Stimulated activated CD4-positive, alpha-beta T cell treated with anti-CD3 and anti-CD28 coated beads, Interleukin-12 subunit alpha, Interleukin-12 subunit beta, amount 100 ng/mL, for 48 hours (primary cell): ENCODE measurements around the gene CD300LD.

Source experiments
- DNase-seq, 3 donors: peaks; one replicate each; pipeline ENCODE4 v3.0.0-alpha.2; 2020; ENCODE audit warnings: low read depth in 2 of 3, low spot score in 1 of 3

The CD300LD gene

DNA sequence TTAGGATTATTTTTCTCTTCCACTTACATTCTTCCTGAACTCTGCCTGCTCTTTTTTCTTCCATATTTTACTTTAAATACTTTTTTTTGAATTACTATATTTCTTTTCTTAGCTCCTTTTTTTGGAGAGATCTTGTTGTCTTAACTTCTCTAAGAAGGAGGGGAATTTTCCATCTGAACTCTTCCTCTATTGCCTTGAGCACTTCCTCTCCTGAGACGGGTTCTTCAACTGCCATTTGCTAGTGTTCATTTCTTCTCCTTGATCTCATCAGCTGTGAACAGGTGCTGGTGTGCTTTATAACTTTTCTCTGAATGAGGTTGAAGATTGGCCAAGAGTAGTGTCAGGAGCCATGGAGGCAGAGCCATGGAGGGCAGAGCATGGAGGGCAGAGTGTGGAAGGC is 15.1 kb upstream of the CD300LD start:
- no peak for DNase-seq

DNA sequence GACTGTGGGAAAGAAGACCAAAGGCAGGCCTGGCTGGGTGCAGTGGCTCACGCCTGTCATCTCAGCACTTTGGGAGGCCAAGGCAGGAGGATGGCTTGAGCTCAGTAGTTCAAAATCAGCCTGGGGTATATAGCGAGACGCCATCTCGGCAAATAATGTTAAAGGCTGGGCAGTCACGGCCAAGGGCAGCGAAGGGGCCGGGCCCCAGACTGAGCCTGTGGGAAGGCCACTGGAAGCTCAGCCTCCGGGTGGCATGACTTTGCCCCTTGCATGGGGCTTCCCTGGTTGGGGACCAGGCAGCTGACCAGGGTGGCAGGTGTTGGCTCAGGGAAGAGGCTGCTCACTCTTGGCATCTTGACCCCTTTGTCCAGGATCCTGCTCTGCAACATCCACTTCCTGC is 14.0 kb upstream of the CD300LD start:
- DNase-seq = no peak

DNA sequence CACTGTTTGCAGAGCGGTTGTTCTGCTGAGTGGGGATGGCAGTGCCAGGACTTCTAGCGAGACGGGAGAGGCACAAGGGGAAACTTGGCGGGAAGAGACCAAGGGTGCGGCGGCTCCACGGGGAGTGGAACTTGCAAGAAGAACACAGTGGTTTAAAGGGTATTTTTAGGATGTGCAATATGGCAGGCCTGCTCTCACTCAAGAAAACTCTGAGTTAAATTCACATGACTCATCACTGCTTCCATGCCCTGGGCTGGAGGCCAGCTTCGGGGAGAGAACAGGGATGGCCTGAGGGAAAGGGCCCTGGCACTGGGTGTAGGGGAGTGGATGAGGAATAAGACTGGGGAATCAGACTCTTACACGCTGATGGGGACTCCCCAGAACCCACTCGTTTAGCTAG is 13.3 kb upstream of the CD300LD start:
- no peak for DNase-seq

DNA sequence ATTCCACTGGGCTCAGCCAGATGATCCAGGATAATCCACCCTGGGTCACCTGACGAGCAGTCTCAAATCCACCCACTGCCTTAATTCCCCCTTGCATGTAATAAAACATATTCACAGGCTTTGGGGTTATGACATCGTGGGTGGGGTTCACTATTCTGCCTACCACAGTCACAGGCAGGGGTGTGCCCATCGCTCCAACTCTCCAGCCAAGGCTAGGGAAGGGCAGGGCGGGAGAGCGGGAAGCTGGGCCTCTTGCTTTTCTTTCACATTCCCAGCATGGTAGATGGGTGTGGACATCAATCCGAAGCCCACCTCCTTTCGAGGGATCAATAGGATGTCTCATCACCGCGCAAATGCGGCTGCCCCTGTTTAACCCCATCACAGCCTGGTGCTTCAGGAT is 12.7 kb upstream of the CD300LD start:
- no peak for DNase-seq

DNA sequence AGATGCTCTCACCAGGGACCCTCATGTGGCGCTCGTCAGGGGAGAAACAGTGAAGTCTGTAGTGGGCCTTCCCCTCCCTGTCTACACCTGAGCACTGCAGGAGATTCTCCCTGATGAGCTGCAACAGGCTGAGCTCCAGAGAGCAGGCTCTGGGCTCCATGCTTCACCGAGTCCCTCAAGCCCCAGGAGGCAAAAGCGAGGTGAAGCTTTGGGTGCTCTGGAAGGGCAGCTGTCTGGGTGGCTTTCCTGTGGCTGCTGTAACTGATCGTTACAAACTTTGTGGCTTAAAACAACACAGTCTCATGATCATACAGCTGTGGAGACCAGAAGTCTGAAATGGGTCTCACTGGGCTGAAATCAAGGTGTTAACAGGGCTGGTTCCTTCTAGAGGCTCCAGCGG is 12.1 kb upstream of the CD300LD start:
- DNase-seq = no peak

DNA sequence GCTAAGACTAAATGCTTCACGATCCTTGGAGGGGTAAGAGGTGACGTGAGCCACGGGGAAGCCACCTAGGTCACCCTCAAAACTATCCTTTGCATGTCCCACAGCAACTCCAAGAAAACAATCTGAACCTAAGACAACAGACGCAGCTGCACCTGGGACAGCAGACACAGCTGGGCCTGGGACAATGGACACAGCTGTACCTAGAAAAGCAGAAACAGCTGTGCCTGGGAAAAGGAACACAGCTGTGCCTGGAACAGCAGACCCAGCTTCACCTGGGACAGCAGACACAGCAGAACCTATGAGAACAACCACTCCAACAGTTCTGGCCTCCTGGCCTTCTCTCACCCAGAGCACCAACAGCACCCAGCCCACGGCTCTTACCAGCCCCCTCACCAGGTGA is 11.7 kb upstream of the CD300LD start:
- DNase-seq = no peak

DNA sequence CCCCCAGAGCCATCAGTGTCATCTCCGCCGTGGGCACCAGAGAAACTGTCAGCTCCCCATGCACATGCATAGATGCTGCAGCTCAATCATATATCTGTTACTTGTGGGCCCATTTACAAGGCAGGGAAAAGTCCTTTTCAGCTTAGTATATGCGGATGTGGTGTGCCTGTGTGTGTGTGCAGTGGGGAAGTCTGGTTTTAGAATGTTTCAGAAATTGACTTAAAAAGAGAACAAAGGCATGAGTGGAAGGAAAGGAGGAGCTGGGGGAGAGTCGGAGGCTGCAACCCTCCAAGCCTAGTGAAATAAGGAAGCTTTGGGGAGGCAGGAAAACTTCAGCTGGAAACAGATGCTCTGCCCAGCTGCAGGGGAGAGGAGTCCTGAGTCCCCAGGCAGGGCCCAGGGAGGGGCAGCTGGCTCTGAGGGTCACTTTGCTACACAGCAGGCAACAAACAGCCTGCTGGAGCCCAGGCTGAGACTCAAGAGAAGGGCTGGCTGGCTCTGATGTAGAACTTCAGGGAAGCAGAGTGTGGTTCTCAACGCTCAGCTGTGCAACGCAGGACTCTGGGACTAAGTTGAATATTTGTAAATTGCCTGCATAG is 11.1 kb upstream of the CD300LD start:
- no peak for DNase-seq

DNA sequence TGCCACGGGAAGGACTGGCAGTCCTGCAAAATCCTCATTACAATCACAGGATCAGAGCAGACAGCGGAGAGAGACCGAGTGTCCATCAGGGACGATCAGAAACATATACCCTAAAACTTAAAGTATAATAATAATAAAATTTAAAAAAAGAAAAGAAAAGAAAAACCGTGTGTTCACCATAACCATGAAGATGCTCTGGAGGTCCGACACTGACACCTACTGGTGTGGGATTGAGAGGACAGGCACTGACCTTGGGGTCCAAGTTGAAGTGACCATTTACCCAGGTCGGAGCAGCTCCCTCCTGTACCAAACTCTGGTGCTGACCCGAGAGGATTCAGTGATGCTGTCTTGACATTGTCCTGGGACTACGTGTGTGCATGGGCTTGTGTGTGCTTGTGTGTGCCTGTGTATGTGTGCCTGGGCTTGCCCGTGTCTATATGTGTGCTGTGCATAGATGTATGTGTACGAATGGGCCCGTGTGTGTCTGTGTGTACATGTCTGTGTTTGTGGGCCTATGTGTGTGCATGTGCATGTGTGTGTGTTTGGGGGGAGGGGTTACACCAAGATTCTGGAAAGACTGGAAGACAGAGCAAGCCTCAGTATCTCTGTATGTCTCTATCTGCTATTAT is 10.0 kb upstream of the CD300LD start:
- peak in 2 of 3 donors; percentile 21 to 42 for DNase-seq

DNA sequence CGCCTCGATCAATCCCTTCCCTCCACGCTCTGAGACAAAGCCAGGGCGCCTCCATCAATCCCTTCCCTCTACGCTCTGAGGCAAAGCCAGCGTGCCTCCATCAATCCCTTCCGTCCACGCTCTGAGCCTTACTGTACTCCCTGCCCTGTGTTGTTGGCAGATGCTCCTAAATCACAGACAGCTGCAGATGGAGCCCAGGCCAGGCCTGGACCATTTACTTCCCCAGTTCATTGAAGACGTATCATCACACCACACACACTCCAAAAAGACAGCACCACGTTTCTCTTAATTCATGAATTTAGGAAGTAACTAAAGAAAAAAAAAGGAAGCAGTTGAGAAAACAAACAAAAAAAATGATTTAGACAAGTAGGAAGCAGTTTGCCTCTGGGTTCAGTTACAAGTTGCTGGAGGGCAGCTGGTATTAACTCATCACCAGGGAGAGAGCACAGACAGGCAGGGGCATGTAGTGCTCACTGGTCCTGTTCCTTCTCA is 7.4 kb upstream of the CD300LD start:
- no peak for DNase-seq

DNA sequence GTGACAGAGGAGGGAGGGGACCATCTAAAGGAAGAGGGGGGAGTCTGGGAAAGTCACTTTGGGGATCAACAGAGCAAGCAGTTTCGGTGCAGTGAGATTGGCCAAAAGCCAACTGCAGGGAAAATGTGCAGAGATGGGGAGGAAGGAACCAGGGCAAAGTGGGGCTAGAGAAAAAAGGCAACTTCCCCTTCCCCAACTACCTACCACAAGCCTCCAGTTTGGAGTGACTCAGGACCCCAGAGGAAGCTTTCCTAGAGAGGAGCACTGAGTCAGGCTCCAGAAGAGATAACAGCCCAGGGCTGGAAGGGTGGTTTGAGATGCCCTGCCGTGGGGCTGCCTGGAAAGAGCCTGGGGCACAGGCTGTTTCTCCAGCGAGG is 6.9 kb upstream of the CD300LD start:
- DNase-seq = no peak

DNA sequence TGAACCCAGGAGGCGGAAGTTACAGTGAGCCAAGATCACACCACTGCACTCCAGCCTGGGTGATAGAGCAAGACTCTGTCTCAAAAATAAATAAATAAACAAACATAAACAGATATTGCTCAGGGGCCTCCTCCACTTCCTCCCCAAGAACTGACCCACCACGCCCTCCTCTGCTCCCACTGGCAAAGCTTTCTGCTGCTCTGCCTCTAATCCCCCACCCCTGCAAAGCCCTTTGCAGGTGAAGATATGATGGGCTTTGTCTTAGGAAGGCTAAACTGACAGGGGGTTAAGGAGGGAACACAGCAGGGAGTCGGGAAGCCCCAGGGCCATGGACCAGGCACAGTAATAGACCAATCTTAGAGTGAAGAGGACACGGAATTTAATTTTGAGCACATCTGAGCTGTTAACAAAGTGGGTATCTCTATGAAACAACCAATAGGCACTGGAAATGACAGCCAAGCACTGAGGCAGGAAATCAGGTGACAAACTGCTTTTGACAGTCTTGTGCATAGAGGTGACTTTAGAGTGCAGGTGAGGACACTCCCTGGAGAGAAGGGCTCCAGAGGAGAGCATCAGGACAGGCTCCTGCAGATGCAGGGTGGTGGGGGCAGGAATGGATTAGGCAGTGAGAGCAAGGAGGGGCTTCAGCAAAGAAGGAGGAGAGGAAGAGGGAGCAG is 6.4 kb upstream of the CD300LD start:
- DNase-seq = no peak

DNA sequence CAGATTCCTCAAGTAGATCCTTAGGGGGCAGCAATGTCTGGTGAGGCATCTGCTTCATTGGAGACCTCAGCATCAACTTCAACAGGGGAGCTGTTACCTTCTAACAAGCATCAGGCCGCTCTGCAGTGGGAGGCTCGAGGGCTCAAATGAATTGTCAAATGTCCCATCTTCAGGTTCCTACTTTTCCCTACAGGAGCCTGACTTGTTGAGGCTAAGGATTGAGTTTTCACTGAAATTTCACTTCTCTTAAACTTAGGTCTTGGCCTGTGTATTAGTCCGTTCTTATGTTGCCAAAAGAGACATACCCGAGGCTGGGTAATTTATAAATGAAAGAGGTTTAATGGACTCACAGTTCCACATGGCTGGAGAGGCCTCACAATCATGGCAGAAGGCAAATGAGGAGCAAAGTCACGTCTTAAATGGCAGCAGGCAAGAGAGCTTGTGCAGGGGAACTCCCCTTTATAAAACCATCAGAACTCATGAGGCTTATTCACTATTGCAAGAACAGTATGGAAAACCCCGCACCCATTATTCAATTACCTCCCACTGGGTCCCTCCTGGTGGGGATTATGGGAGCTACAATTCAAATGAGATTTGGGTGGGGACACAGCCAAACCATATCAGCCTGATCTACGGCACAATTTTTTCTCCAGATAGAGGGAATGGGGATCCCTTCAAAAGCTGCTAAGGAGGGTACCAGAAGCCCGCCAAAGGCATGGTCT is 5.1 kb upstream of the CD300LD start:
- no peak for DNase-seq

DNA sequence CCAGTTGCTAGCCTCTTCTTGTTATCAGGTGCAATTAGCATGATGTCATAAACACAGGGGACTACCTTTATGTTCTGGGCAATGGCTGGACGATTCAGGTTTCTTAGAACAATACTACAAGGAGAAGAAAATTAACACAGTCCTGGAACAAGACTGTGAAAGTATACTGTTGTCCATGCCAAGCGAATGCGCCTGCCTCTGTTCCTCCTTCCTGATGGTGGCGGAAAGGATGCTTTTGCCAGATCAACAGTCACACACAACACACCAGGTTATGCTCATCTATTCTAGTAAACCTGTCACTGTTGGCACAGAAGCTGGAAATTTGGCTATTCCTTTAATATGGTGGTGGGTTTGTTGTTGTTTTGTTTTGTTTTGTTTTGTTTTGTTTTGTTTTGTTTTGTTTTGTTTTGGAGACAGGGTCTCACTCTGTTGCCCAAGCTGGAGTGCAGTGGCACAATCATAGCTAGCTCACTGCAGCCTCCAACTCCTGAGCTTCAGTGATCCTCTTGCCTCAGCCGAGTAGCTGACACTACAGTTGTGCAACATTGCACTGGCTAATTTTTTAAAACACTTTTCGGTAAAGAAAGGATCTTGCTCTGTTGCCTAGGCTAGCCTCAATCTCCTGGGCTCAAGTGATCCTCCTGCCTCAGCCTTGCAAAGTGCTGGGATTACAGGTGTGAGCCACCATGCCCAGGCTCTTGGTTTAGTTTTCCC is 3.1 kb upstream of the CD300LD start:
- no peak for DNase-seq

DNA sequence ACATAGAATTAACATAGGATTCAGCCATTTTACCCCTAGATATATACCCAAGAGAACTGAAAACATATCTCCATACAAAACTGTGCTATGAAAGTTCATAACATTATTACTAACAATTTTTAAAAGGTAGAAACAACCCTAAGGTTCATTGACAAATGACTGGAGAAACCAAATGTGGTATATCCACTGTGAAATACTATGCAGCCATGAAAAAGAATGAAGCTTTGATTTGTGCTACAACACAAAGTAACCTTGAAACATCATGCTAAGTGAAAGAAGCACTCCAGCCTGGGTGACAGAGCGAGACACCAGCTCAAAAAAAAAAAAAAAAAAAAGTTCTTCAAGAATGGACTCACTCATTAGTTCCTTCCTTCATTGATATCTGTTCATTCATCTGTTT is 580 bp downstream of the CD300LD start:
- no peak for DNase-seq

DNA sequence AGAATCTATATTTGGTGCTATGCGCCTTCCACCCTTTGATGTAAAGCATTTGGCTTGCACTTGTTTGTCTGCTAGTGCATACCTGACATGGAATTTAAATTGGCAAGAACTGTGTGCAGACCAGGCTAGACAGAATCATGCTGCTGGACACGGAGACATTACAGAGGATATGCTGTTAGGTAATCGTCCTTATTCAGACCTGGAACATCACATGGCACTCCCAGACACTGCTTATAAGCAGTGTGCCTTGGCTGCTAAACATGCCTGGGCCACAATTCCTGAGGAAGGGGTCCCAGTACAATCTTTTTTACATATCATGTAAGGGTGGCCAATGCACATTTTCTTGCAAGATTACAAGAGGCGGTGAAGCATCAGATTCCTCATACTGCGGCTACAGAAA is 6.4 kb downstream of the CD300LD start:
- DNase-seq = no peak

DNA sequence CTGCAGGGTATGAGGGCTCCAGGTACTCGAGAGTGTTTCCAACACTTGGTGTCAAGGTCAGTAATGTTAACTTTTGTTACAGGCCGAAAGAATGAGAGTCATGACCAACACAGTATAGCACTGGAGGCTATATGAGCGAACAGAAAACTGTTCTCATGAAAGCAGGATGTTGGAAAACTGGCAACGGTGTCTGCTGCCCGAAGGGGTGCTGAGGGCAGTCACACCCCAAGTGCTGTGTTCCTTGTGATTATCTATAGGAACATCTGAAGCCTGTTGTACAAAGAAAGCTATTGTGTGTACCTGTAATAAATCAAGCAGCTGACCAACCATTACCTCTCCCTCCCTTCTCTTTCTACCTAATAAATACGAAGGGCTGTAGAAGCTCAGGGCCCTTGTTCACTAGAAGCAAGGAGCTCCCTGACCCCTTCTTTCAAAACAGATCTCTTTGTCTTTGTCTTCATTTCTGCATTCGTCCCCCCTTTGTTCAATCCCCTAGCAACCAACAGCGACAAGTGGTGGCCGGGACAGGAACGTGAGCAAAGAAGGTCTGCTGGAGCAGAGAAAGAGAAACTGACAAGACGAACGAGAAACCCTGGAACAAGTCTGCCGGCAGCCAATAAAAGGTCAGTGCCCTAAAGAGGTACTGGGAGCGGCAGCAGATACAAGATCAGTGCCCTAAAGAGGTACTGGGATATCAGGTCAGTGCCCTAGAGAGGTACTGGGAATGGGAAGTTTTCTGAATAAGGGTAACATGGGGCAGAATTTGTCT is 7.6 kb downstream of the CD300LD start:
- DNase-seq = no peak

DNA sequence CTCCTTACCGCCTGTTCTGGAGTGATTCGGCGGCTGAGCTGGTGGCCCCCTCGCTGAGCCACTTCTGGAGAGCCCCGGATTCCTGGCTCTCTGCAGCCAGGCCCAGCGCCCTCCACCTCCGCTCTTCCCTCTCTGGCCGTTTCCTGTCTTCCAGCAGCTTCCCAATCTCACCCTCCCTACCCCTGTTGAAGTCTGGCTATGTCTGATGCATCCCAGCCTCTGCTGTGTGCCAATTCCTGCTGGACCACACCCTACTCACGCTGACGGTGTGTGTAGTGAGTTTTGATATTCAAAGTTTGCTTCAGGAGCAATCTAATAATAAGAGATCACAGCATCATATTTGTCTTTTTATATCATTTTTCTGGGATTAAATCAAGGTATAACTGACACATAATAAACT is 9.4 kb downstream of the CD300LD start:
- DNase-seq = no peak

DNA sequence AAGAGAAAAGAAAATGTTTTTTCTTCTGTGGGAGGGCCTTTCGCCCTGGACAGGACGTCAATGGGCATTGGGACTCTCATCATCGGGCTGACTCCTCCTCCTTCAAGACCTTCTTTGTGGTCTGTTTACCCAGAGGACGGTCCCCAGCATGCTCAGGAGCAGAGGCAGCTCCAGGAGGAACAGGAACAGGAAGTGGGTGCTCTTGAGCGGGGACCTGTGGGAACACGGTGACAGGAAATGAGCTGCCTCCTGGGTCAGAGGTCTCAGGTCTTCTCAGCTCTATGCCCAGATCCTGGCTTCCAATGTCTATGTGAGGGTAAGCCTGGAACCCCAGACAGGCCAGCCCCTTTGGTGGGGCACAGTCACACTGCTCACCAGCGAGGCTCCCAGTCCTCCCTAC is 12.2 kb downstream of the CD300LD start:
- DNase-seq = no peak

DNA sequence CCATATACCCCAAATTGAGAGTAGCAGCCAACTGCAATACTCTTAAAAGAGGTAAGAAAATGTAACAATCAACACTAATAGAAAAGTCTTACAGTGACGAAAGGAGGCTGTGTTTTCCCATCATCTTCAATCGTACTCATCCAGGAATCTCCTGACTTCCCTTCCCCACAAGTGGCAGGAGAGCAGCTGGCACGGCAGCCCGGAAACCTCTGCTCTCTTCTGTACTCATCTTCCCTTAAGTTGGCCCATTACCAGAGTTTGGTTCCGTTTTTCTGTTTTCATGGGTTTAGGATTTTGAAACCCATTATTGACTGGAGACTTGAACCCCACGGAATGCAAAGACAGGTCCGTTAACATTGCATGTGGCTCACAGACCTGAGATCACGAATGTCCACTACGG is 13.1 kb downstream of the CD300LD start:
- DNase-seq = no peak

DNA sequence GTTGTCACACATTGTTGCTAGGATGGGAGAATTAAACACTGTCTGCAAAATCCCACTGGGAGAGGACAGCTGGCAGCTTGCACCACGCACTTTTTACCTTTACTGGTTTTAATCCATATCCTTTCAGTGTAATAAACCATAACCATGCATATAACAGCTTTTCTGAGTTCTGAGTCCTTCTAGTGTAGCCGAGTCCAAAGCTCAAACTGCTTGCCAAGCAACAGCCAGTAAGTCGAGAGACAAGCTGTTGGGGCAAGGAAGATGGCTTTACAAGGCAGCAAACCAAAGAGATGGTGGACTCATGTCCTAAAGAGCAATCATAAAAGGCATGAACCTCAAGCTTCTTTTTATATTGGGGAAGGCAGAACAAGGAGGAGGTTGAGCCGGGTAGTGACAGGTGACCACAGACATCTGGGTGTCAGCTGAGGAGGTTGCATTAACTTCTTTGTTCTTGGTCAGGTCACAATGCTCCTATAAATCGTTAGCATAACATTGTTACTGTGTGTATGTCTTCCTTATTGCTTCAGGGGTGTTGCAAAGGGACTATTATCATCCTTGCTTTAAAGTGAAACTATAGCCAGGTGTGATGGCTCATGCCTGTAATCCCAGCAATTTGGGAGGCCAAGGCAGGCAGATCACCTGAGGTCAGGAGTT is 17.5 kb downstream of the CD300LD start:
- no peak for DNase-seq
